Measurements from ENCODE around the gene AHRR. TPM values are rescaled to one million over a fixed set of nuclear protein-coding genes. Genes with fewer than 3 reads are reported as not detected.
"Not testable (repeated sequence)": the region's sequence is repeated elsewhere in the genome, so short reads cannot be mapped to it uniquely, and the experiment has no call there.

Gene AHRR
- total RNA-seq, 2 experiments from 2014 or later = 2.2 to 3.4 TPM

DNA sequence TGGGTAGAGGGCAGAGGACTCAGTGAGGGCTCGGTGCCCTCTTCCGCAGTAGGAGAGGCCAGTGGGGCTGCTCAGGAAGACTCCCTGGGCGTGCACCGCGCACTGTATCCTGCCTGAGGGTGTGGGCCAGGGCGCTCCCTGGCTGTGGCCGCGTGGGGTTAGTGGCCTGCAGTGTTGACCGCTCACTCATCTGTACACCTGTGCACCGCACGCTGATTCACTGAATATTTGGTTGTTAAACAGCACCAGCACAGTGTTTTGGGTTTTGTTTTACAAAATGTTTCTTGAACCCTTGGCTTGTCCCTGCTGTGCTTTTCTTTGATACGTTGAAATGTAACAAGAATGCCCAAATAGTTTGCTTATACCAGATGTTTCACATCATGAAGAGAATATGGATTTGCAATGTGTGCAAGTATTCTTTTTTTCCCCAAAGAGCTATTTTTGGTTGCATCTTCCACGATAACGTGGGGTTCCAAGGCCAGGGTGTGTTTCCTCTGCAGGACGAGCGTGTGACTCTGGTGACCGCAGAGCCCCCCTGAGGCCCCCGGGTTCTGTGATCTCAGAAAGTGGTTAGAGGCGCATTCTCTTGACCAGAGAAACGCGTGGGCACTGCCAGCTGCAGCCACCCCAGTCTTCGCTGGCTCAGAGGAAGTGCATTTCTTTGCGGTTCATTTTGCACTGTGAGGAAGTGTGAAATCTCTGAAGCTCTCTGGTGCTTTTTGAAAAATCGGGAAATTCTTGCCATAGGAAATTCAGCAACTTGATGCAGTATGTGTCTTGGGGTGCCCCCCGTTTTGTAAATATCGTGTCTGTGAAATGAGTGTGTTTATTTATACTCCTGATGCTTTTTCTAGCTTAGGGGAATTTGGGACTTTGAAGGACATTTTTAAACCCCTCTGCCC lies 46.9 kb downstream of the AHRR start:
- Histone ChIP-seq H2AFZ (ENCODE audit: low read length) (no peak overlapping the region), H3K4me2 (ENCODE audit: low read length) (peak overlapping the region; percentile 49), H3K9me3 (ENCODE audit: low read length) (no peaks in the 10 kb centered on the region), H3K79me2 (ENCODE audit: insufficient read depth, low read depth, low read length) (no peaks in the 10 kb centered on the region), H3K36me3 (ENCODE audit: insufficient read depth, low read length) (no peaks in the 10 kb centered on the region), H3K4me1 (ENCODE audit: insufficient read depth, low read length, poor library complexity, severe bottlenecking) (peaks cover 13% of the 10 kb centered on the region), H3K27ac (ENCODE audit: low read depth, low read length, poor library complexity, severe bottlenecking) (no peak overlapping the region), H4K20me1 (ENCODE audit: insufficient read depth, low read length) (no peaks in the 10 kb centered on the region), H3K4me3 (ENCODE audit: low read depth, low read length, poor library complexity, severe bottlenecking) (no peak overlapping the region), H3K9me2 (ENCODE audit: insufficient read depth, low read length) (no peaks in the 10 kb centered on the region)
- POLR2A ChIA-PET = no interaction called here
- peak; percentile 24 for DNase-seq (ENCODE audit: low spot score)
- BruUV-seq (replicated peaks) = no TSS peak
- CTCF ChIA-PET (ENCODE audit: unreplicated experiment) = no interaction called here
- no peak for TF ChIP-seq EZH2phosphoT487 (IDR thresholded peaks at IDR 0.05; ENCODE audit: borderline replicate concordance, low read depth, low read length)
- intact Hi-C loops (cut with micrococcal nuclease; ENCODE audit: unreplicated experiment) = no loop called here

DNA sequence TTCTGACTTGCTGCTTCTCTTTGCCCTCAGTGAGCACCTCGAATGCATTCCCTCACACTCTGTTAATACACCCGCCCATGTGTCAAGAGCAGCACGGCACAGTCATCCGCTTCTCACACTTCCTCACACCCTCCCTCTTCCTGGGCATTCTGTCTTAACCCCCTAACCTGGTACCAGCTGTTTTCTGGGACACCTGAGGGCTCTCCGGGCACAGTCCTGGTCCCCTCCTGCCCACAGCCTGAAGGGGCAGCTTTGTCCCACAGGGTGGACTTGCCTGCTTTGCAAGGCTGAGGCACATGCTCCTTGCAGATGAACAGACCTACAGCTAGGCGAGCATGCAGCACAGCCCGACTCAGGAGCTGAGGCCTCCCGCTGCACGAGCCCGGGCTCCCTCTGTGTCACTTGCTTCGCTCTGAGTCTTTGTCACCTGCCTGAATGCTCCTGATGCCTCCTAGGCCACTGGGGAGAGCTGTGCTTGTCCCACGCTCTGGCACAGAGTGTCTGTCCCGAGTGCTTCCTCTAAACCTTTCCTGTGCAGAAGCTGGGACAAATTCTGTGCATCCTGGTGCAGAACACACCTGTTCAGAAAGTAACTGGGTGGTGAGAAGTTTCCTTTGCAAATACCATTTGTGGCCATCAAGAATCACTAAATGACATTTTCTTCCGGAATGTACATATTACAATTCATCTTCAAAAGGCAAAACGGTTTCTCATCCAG lies 47.8 kb downstream of the AHRR start:
- no peaks in the 10 kb centered on the region for H3K79me2 ChIP-seq (ENCODE audit: insufficient read depth, low read depth, low read length)
- ChIA-PET CTCF (ENCODE audit: unreplicated experiment) (no interaction called here), POLR2A (no interaction called here)
- H3K36me3 ChIP-seq (ENCODE audit: insufficient read depth, low read length) = no peaks in the 10 kb centered on the region
- no peaks in the 10 kb centered on the region for H4K20me1 ChIP-seq (ENCODE audit: insufficient read depth, low read length)
- H3K4me3 ChIP-seq (ENCODE audit: low read depth, low read length, poor library complexity, severe bottlenecking) = no peak overlapping the region
- H3K9me3 ChIP-seq (ENCODE audit: low read length) = no peaks in the 10 kb centered on the region
- no peak overlapping the region for H2AFZ ChIP-seq (ENCODE audit: low read length)
- intact Hi-C loops (cut with micrococcal nuclease; ENCODE audit: unreplicated experiment) = no loop called here
- no peaks in the 10 kb centered on the region for H3K9me2 ChIP-seq (ENCODE audit: insufficient read depth, low read length)
- H3K4me2 ChIP-seq (ENCODE audit: low read length) = peak overlapping the region; percentile 49
- DNase-seq (ENCODE audit: low spot score) = peak; percentile 8
- BruUV-seq (replicated peaks) = no TSS peak
- no peak for TF ChIP-seq EZH2phosphoT487 (IDR thresholded peaks at IDR 0.05; ENCODE audit: borderline replicate concordance, low read depth, low read length)
- TF ChIP-seq, protein P1, sequence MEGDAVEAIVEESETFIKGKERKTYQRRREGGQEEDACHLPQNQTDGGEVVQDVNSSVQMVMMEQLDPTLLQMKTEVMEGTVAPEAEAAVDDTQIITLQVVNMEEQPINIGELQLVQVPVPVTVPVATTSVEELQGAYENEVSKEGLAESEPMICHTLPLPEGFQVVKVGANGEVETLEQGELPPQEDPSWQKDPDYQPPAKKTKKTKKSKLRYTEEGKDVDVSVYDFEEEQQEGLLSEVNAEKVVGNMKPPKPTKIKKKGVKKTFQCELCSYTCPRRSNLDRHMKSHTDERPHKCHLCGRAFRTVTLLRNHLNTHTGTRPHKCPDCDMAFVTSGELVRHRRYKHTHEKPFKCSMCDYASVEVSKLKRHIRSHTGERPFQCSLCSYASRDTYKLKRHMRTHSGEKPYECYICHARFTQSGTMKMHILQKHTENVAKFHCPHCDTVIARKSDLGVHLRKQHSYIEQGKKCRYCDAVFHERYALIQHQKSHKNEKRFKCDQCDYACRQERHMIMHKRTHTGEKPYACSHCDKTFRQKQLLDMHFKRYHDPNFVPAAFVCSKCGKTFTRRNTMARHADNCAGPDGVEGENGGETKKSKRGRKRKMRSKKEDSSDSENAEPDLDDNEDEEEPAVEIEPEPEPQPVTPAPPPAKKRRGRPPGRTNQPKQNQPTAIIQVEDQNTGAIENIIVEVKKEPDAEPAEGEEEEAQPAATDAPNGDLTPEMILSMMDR (conservative IDR thresholded peaks at IDR 0.05; ENCODE audit: low read length) = no peak
- H3K27ac ChIP-seq (ENCODE audit: low read depth, low read length, poor library complexity, severe bottlenecking) = no peak overlapping the region
- H3K4me1 ChIP-seq (ENCODE audit: insufficient read depth, low read length, poor library complexity, severe bottlenecking) = peaks cover 13% of the 10 kb centered on the region

DNA sequence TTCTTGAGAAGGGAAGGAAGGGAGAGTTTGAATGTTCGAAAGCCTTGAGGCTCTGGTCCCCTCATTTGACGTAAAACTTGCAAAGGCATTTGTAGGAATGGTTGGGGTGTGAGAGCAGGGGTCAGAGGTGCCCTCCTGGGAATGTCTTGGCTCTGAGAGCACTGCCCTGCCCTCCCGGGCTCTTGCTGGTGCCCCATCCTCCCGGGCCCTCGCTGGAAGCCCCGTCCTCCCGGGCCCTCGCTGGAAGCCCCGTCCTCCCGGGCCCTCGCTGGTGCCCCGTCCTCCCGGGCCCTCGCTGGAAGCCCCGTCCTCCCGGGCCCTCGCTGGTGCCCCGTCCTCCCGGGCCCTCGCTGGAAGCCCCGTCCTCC lies 48.3 kb downstream of the AHRR start:
- POLR2A ChIA-PET; H3K9me3 ChIP-seq (ENCODE audit: low read length); H3K4me2 ChIP-seq (ENCODE audit: low read length); BruUV-seq (replicated peaks); H3K79me2 ChIP-seq (ENCODE audit: insufficient read depth, low read depth, low read length); H2AFZ ChIP-seq (ENCODE audit: low read length); intact Hi-C loops (cut with micrococcal nuclease; ENCODE audit: unreplicated experiment); H4K20me1 ChIP-seq (ENCODE audit: insufficient read depth, low read length); DNase-seq (ENCODE audit: low spot score); CTCF ChIA-PET (ENCODE audit: unreplicated experiment); H3K9me2 ChIP-seq (ENCODE audit: insufficient read depth, low read length); H3K27ac ChIP-seq (ENCODE audit: low read depth, low read length, poor library complexity, severe bottlenecking); H3K36me3 ChIP-seq (ENCODE audit: insufficient read depth, low read length); H3K4me3 ChIP-seq (ENCODE audit: low read depth, low read length, poor library complexity, severe bottlenecking): not testable (repeated sequence)
- H3K4me1 ChIP-seq (ENCODE audit: insufficient read depth, low read length, poor library complexity, severe bottlenecking) = peaks cover 13% of the 10 kb centered on the region

Measured in OCI-LY7 (cell line).